ENCODE results near the gene SUMO3. TPM values are rescaled to one million over a fixed set of nuclear protein-coding genes. Genes with fewer than 3 reads are reported as not detected.

SUMO3 gene
- total and polyA plus RNA-seq, 7 donors, result 38.6 to 86.6 (median 62.1) TPM

- no peak overlapping the region for H3K27ac ChIP-seq
- H3K27me3 ChIP-seq (ENCODE audit: insufficient read depth in 3 of 3, low read length in 2 of 3), result no peaks in the 10 kb centered on the region
- H3K9me3 ChIP-seq, result no peaks in the 10 kb centered on the region
- TF ChIP-seq, protein P1, sequence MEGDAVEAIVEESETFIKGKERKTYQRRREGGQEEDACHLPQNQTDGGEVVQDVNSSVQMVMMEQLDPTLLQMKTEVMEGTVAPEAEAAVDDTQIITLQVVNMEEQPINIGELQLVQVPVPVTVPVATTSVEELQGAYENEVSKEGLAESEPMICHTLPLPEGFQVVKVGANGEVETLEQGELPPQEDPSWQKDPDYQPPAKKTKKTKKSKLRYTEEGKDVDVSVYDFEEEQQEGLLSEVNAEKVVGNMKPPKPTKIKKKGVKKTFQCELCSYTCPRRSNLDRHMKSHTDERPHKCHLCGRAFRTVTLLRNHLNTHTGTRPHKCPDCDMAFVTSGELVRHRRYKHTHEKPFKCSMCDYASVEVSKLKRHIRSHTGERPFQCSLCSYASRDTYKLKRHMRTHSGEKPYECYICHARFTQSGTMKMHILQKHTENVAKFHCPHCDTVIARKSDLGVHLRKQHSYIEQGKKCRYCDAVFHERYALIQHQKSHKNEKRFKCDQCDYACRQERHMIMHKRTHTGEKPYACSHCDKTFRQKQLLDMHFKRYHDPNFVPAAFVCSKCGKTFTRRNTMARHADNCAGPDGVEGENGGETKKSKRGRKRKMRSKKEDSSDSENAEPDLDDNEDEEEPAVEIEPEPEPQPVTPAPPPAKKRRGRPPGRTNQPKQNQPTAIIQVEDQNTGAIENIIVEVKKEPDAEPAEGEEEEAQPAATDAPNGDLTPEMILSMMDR (IDR thresholded peaks at IDR 0.05), result no peak
- ATAC-seq, result no peak
- no peak overlapping the region for H3K4me3 ChIP-seq
- peaks cover 3 to 25% of the 10 kb centered on the region in 2 donors for H3K36me3 ChIP-seq (ENCODE audit: insufficient read depth in 1 of 2, low read depth in 1 of 2)
- DNase-seq, result no peak
- H3K4me1 ChIP-seq, result peaks cover 29% of the 10 kb centered on the region
- 45 to 66% (median 53%) methylated on average over 5 of the region's 5 CpGs for WGBS, 3 donors
- intact Hi-C loops (cut with DNase I), result loop anchor here (5.0 to 10.0 kb wide), 3 partner anchors 169 to 344 kb away; no protein-coding TSS in a partner anchor
Observed at GRCh38 chr21:44791246-44791645, 26.6 kb downstream of the SUMO3 start.

DNA sequence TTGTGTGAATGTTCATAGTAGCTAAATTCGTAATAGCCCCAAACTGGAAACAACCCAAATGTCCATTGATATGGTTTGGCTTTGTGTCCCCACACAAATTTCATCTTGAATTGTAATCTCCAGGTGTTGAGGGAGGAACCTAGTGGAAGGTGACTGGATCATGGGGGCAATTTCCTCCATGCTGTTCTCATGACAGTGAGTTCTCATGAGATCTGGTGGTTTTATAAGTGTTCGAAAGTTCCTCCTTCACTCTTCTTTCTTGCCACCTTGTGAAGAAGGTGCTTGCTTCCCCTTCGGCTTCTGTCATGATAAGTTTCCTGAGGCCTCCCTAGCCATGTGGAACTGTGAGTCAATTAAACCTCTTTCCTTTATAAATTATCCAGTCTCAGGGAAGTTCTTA, 27.5 kb downstream of the SUMO3 start:
- 82 to 96% (median 86%) methylated on average over 3 of the region's 3 CpGs for WGBS, 3 donors
- no peak overlapping the region for H3K4me3 ChIP-seq
- DNase-seq (no peak), ATAC-seq (no peak)
- H3K9me3 ChIP-seq, result no peaks in the 10 kb centered on the region
- peaks cover 20% of the 10 kb centered on the region for H3K4me1 ChIP-seq
- TF ChIP-seq, protein P1 (IDR thresholded peaks at IDR 0.05), result no peak
- intact Hi-C loops (cut with DNase I), result loop anchor here (5.0 to 10.0 kb wide), 3 partner anchors 168 to 344 kb away; no protein-coding TSS in a partner anchor
- H3K36me3 ChIP-seq (ENCODE audit: insufficient read depth in 1 of 2, low read depth in 1 of 2), result peaks cover 3 to 21% of the 10 kb centered on the region in 2 donors
- H3K27me3 ChIP-seq (ENCODE audit: insufficient read depth in 3 of 3, low read length in 2 of 3), result no peaks in the 10 kb centered on the region
- H3K27ac ChIP-seq, result no peak overlapping the region

DNA sequence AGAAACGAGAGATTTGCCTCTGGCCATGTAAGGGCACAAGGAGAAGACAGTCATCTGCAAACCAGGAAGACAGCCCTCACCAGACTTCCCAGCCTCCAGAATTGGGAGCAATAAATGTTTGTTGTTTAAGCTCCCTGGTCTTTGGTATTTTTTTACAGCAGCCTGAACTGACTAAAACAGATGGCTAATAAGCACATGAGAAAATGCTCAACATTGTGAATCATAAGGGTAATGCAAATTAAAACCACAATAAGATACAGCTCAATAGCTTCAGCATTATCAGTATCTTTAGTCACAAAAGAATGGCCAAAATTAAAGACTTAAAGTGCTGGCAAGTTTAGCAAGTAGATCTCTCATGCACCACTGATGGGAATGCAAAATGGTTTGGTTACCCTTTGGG, 28.0 kb downstream of the SUMO3 start:
- ATAC-seq (no peak), DNase-seq (no peak)
- peaks cover 17% of the 10 kb centered on the region for H3K4me1 ChIP-seq
- intact Hi-C loops (cut with DNase I), result loop anchor here (5.0 to 10.0 kb wide), 3 partner anchors 168 to 345 kb away; no protein-coding TSS in a partner anchor
- TF ChIP-seq, protein P1 (IDR thresholded peaks at IDR 0.05), result no peak
- H3K4me3 ChIP-seq, result no peak overlapping the region
- 76 to 91% (median 85%) methylated on average over 1 of the region's 1 CpG for WGBS, 3 donors
- no peaks in the 10 kb centered on the region for H3K9me3 ChIP-seq
- H3K27ac ChIP-seq, result no peak overlapping the region
- peaks cover 3 to 26% of the 10 kb centered on the region in 2 donors for H3K36me3 ChIP-seq (ENCODE audit: insufficient read depth in 1 of 2, low read depth in 1 of 2)
- no peaks in the 10 kb centered on the region for H3K27me3 ChIP-seq (ENCODE audit: insufficient read depth in 3 of 3, low read length in 2 of 3)

DNA sequence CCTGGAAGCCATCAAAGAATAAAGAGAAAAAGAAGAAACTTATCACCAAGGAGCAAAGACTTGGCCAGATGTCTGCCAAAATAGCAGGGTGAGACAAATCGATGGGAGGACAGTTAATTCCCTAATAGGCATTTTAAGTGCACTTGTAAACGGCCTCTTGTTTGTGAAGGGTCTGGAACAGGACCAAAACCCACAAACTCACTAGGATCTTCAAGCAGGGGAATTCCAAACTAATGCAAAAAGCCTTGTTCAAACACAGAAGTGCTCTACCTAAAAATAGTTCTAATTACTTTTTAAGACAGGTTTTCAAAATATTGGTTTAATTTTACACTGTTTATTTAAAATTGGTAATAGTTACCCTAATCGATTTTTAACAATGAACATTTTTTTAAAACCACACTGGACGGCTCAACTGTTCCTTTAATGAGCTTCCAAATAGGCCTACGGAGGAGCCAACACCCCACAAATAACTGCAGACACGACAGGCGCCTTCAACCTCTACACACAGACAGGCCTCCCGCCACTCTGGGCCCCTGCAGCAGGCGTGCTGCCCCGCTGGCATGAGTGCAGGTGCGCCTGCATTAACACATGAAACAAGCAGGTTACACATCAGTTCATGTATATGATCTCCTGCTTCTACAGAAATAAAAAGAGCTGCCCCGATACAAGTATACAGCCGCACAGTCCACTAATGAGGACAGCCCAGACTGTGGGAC, 32.1 kb downstream of the SUMO3 start:
- Histone ChIP-seq H3K4me1 (peaks cover 17% of the 10 kb centered on the region), H3K9me3 (no peaks in the 10 kb centered on the region), H3K4me3 (no peak overlapping the region), H3K36me3 (ENCODE audit: insufficient read depth in 1 of 2, low read depth in 1 of 2) (peaks cover 0 to 31% of the 10 kb centered on the region in 2 donors), H3K27ac (no peak overlapping the region), H3K27me3 (ENCODE audit: insufficient read depth in 3 of 3, low read length in 2 of 3) (no peaks in the 10 kb centered on the region)
- WGBS, 3 donors, result 61 to 81% (median 65%) methylated on average over 13 of the region's 13 CpGs
- DNase-seq, result no peak
- ATAC-seq, result no peak
- TF ChIP-seq, protein P1 (IDR thresholded peaks at IDR 0.05), result no peak
- intact Hi-C loops (cut with DNase I), result no loop called here

Data from psoas muscle (tissue), 8 donors.